Panc1 (cell line): ENCODE data around the gene FASTKD2.
"Not testable (repeated sequence)": the region's sequence is repeated elsewhere in the genome, so short reads cannot be mapped to it uniquely, and the experiment has no call there.

Experiments used
- CTCF ChIP-seq: fragments of 450-650 bp; IDR thresholded peaks from 2 replicates; pipeline ENCODE4 v1.5.1; 2017; ENCODE audit warnings: mild to moderate bottlenecking
- POLR2AphosphoS5 ChIP-seq: IDR thresholded peaks from 2 replicates; pipeline ENCODE4 v1.6.1; 2012; ENCODE audit warnings: mild to moderate bottlenecking, low read depth, low read length, moderate library complexity
- REST ChIP-seq, 2 experiments: IDR thresholded peaks; 2 replicates each; pipeline ENCODE4 v1.6.1; 2011 to 2012; ENCODE audit warnings: low read depth in 2 of 2, control low read depth in 1 of 2, low read length in 1 of 2, mild to moderate bottlenecking in 1 of 2, moderate library complexity in 1 of 2; ENCODE audit not compliant: insufficient read depth in 1 of 2

- not testable (repeated sequence) for TF ChIP-seq CTCF; REST (IDR thresholded peaks at IDR 0.05; ENCODE audit: insufficient read depth in 1 of 2, low read depth in 2 of 2, low read length in 1 of 2); POLR2AphosphoS5
These were observed 47.1 kb downstream of the FASTKD2 start for GRCh38 chr2:206812471-206812870.
